ENCODE measurements around the gene KLHDC4. TPM values are rescaled to one million over a fixed set of nuclear protein-coding genes. Genes with fewer than 3 reads are reported as not detected.
A peak's percentile ranks its signal among the peaks of the same experiment; 100 is the strongest.
"Not testable (repeated sequence)": the region's sequence is repeated elsewhere in the genome, so short reads cannot be mapped to it uniquely, and the experiment has no call there.

Gene KLHDC4
- total RNA-seq (2022) (116 and 117 TPM in 2 replicates), Bru-seq, nascent RNA (percentile 75 among the genes with signal in this experiment), BruChase-seq, experiment 1, labeled RNA remaining after a 2-hour chase (percentile 81 among the genes with signal in this experiment), BruChase-seq, experiment 2, labeled RNA remaining after a 6-hour chase (percentile 85 among the genes with signal in this experiment)
- long read RNA-seq, full-length matches to known transcripts, result 38 of 62 reads
- long read RNA-seq, partial matches to known transcripts, result 2 of 62 reads
- long read RNA-seq, other reads (novel, unspliced or antisense), result 22 of 62 reads

- no peaks in the 10 kb centered on the region for H3K27me3 Mint-ChIP-seq (ENCODE audit: insufficient read depth, unreplicated experiment)
- H3K4me1 Mint-ChIP-seq (ENCODE audit: low read depth, unreplicated experiment), result peaks cover 9% of the 10 kb centered on the region
- BruUV-seq (replicated peaks), result TSS peak; percentile 78
- peak; percentile 93 to 94 for DNase-seq
- TF ChIP-seq CTCF (IDR thresholded peaks at IDR 0.05; ENCODE audit: insufficient read depth in 1 of 2, low read depth in 1 of 2, low read length in 1 of 2, severe bottlenecking in 1 of 2, unreplicated experiment in 1 of 2), result no peak
- Histone ChIP-seq H3K27me3 (replicated peaks; ENCODE audit: control insufficient read depth, insufficient read depth, low read length) (no peaks in the 10 kb centered on the region), H3K4me3 (ENCODE audit: low read depth, low read length) (peak within 1 kb of the TSS; percentile 74), H3K4me1 (0 out of 2 replicates have a peak, but pooled peaks cover 5% of the 10 kb centered on the region), H3K36me3 (ENCODE audit: control insufficient read depth, insufficient read depth, low read length) (peaks cover 2% of the 10 kb centered on the region), H3K9me3 (no peaks in the 10 kb centered on the region)
- intact Hi-C loops (cut with micrococcal nuclease; ENCODE audit: unreplicated experiment), result no loop called here
- POLR2A ChIA-PET, result interaction anchor here (0.6 to 2.2 kb wide), 9 partner anchors 13 to 497 kb away, joined by 3 to 31 read pairs (median 3); partner anchors contain the start of genes BANP, FBXO31 and SLC7A5
- peak within 1 kb of the TSS; percentile 99 for H3K27ac Mint-ChIP-seq (ENCODE audit: unreplicated experiment)
- peak within 1 kb of the TSS; percentile 99 for H3K4me3 Mint-ChIP-seq (ENCODE audit: unreplicated experiment)
- H3K36me3 Mint-ChIP-seq (ENCODE audit: insufficient read depth, unreplicated experiment), result peaks cover 49% of the 10 kb centered on the region
- CTCF ChIA-PET, result interaction anchor here (0.7 to 1.5 kb wide), 7 partner anchors 13 to 378 kb away, joined by 3 to 10 read pairs (median 4); no protein-coding TSS in a partner anchor
- no peaks in the 10 kb centered on the region for H3K9me3 Mint-ChIP-seq (ENCODE audit: unreplicated experiment)
Observed at GRCh38 chr16:87765776-87766484, at the start of gene KLHDC4. KLHDC4 (minus strand) TSS chr16:87765986; CDS start chr16:87765890, 96 bp downstream.

GRCh38 chr16:87815567-87815966 is 49.8 kb upstream of the KLHDC4 start:
- intact Hi-C loops (cut with micrococcal nuclease; ENCODE audit: unreplicated experiment), result no loop called here
- Mint-ChIP-seq H3K36me3 (ENCODE audit: insufficient read depth, unreplicated experiment) (peaks cover 6% of the 10 kb centered on the region), H3K27me3 (ENCODE audit: insufficient read depth, unreplicated experiment) (no peaks in the 10 kb centered on the region), H3K27ac (ENCODE audit: unreplicated experiment) (no peak overlapping the region), H3K4me3 (ENCODE audit: unreplicated experiment) (no peak overlapping the region), H3K4me1 (ENCODE audit: low read depth, unreplicated experiment) (no peaks in the 10 kb centered on the region), H3K9me3 (ENCODE audit: unreplicated experiment) (peaks cover 15% of the 10 kb centered on the region)
- no peaks in the 10 kb centered on the region for H3K27me3 ChIP-seq (replicated peaks; ENCODE audit: control insufficient read depth, insufficient read depth, low read length)
- peak in 1 of 2 experiments; percentile 37 for DNase-seq
- peak in 1 of 2 experiments; percentile 8 for TF ChIP-seq CTCF (IDR thresholded peaks at IDR 0.05; ENCODE audit: insufficient read depth in 1 of 2, low read depth in 1 of 2, low read length in 1 of 2, severe bottlenecking in 1 of 2, unreplicated experiment in 1 of 2)
- H3K36me3 ChIP-seq (ENCODE audit: control insufficient read depth, insufficient read depth, low read length), result no peaks in the 10 kb centered on the region
- POLR2A ChIA-PET, result no interaction called here
- BruUV-seq (replicated peaks), result no TSS peak
- H3K4me3 ChIP-seq (ENCODE audit: low read depth, low read length), result no peak overlapping the region
- no peaks in the 10 kb centered on the region for H3K4me1 ChIP-seq
- peaks cover 22% of the 10 kb centered on the region for H3K9me3 ChIP-seq
- CTCF ChIA-PET, result interaction anchor here (0.7 to 1.0 kb wide), 3 partner anchors 19 to 56 kb away, joined by 3 to 6 read pairs (median 4); no protein-coding TSS in a partner anchor

GRCh38 chr16:87812200-87812656 is 46.4 kb upstream of the KLHDC4 start:
- intact Hi-C loops (cut with micrococcal nuclease; ENCODE audit: unreplicated experiment), result no loop called here
- Histone ChIP-seq H3K36me3 (ENCODE audit: control insufficient read depth, insufficient read depth, low read length) (no peaks in the 10 kb centered on the region), H3K4me1 (peaks cover 3% of the 10 kb centered on the region), H3K9me3 (peaks cover 10% of the 10 kb centered on the region), H3K27me3 (replicated peaks; ENCODE audit: control insufficient read depth, insufficient read depth, low read length) (no peaks in the 10 kb centered on the region), H3K4me3 (ENCODE audit: low read depth, low read length) (no peak overlapping the region)
- TF ChIP-seq CTCF (IDR thresholded peaks at IDR 0.05; ENCODE audit: insufficient read depth in 1 of 2, low read depth in 1 of 2, low read length in 1 of 2, severe bottlenecking in 1 of 2, unreplicated experiment in 1 of 2), result no peak
- POLR2A ChIA-PET, result no interaction called here
- H3K4me1 Mint-ChIP-seq (ENCODE audit: low read depth, unreplicated experiment), result peaks cover 7% of the 10 kb centered on the region
- no TSS peak for BruUV-seq (replicated peaks)
- H3K4me3 Mint-ChIP-seq (ENCODE audit: unreplicated experiment), result no peak overlapping the region
- CTCF ChIA-PET, result interaction anchor here (0.5 to 0.7 kb wide), 3 partner anchors 33 to 230 kb away, joined by 3 to 4 read pairs (median 3); no protein-coding TSS in a partner anchor
- peaks cover 3% of the 10 kb centered on the region for H3K36me3 Mint-ChIP-seq (ENCODE audit: insufficient read depth, unreplicated experiment)
- peaks cover 2% of the 10 kb centered on the region for H3K9me3 Mint-ChIP-seq (ENCODE audit: unreplicated experiment)
- peak overlapping the region; percentile 24 for H3K27ac Mint-ChIP-seq (ENCODE audit: unreplicated experiment)
- peak in 1 of 2 experiments; percentile 33 for DNase-seq
- H3K27me3 Mint-ChIP-seq (ENCODE audit: insufficient read depth, unreplicated experiment), result no peaks in the 10 kb centered on the region

GRCh38 chr16:87811454-87811853 is 45.7 kb upstream of the KLHDC4 start:
- H3K36me3 Mint-ChIP-seq (ENCODE audit: insufficient read depth, unreplicated experiment); H3K9me3 ChIP-seq; H3K27ac Mint-ChIP-seq (ENCODE audit: unreplicated experiment); BruUV-seq (replicated peaks); POLR2A ChIA-PET; H3K4me3 Mint-ChIP-seq (ENCODE audit: unreplicated experiment); H3K36me3 ChIP-seq (ENCODE audit: control insufficient read depth, insufficient read depth, low read length); H3K9me3 Mint-ChIP-seq (ENCODE audit: unreplicated experiment); intact Hi-C loops (cut with micrococcal nuclease; ENCODE audit: unreplicated experiment); DNase-seq; H3K4me3 ChIP-seq (ENCODE audit: low read depth, low read length); H3K27me3 Mint-ChIP-seq (ENCODE audit: insufficient read depth, unreplicated experiment); H3K27me3 ChIP-seq (replicated peaks; ENCODE audit: control insufficient read depth, insufficient read depth, low read length): not testable (repeated sequence)
- CTCF ChIA-PET, result interaction anchor here (0.7 kb wide), 2 partner anchors 32 to 160 kb away, joined by 3 to 4 read pairs; no protein-coding TSS in a partner anchor
- H3K4me1 ChIP-seq, result peaks cover 11% of the 10 kb centered on the region
- H3K4me1 Mint-ChIP-seq (ENCODE audit: low read depth, unreplicated experiment), result peaks cover 14% of the 10 kb centered on the region

All from Caco-2 (cell line).